ENCODE data around the gene ADGRG6. TPM values are rescaled to one million over a fixed set of nuclear protein-coding genes. Genes with fewer than 3 reads are reported as not detected.

The ADGRG6 gene
- total RNA-seq, 1 experiment from 2014 or later, result 2.5 TPM

DNA sequence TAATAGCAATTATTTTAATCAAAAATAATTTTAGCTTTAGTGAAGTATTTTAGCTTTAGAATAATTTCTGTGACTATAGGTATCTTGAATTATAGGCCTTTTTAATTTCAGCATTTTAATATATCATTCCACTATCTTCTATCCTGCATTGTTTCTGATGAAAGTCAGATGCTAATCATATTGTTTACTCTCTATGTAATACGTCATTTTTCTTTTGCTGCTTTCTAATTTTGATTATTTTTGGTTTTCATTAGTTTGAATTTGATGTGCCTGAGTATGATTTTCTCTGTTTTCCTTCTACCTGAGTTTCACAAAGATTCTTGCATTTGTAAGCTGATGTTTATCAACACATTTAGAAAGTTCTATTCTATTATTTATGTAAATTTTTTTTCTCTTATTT, 17.4 kb upstream of the ADGRG6 start:
- Histone ChIP-seq H2AK5ac (ENCODE audit: insufficient read length, low read length) (no peak overlapping the region), H2BK5ac (ENCODE audit: insufficient read length, low read length) (no peak overlapping the region), H2BK20ac (ENCODE audit: low read depth, low read length, poor library complexity, severe bottlenecking) (no peak overlapping the region), H2BK12ac (ENCODE audit: insufficient read length, low read depth, low read length) (no peak overlapping the region), H3K23ac (ENCODE audit: insufficient read length, low read depth, low read length) (no peak overlapping the region), H4K5ac (ENCODE audit: insufficient read length, low read depth, low read length) (no peak overlapping the region), H3K9me3 (ENCODE audit: control insufficient read depth, low read depth, low read length) (no peaks in the 10 kb centered on the region), H3K18ac (ENCODE audit: insufficient read length, low read depth, low read length) (no peak overlapping the region), H3K9ac (ENCODE audit: extremely low read depth, insufficient read length, low read length) (no peak overlapping the region), H2BK120ac (ENCODE audit: low read depth, low read length, poor library complexity, severe bottlenecking) (no peak overlapping the region), H3K79me2 (ENCODE audit: insufficient read depth, low read length) (no peaks in the 10 kb centered on the region), H3K27me3 (ENCODE audit: insufficient read depth, low read length) (no peaks in the 10 kb centered on the region), H3K4ac (ENCODE audit: low read depth, low read length) (no peak overlapping the region), H3K14ac (ENCODE audit: insufficient read depth, low read length) (no peak overlapping the region), H4K91ac (ENCODE audit: insufficient read length, low read depth, low read length) (no peak overlapping the region), H3K79me1 (ENCODE audit: insufficient read depth, low read depth, low read length, poor library complexity, severe bottlenecking) (no peaks in the 10 kb centered on the region), H3K27ac (ENCODE audit: insufficient read length, low read depth, low read length) (no peak overlapping the region), H2BK15ac (ENCODE audit: low read depth, low read length) (no peak overlapping the region), H3T11ph (ENCODE audit: low read length) (no peak overlapping the region), H3K23me2 (ENCODE audit: insufficient read length, low read depth, low read length, poor library complexity, severe bottlenecking) (no peaks in the 10 kb centered on the region), H2AFZ (ENCODE audit: low read length) (no peak overlapping the region), H3K4me1 (ENCODE audit: insufficient read depth, low read length) (no peaks in the 10 kb centered on the region), H3K56ac (ENCODE audit: insufficient read length, low read depth, low read length) (no peak overlapping the region), H4K8ac (replicated peaks; ENCODE audit: insufficient read length, low read depth, low read length) (no peak overlapping the region), H4K20me1 (ENCODE audit: control insufficient read depth, insufficient read depth, insufficient read length) (no peaks in the 10 kb centered on the region), H3K4me2 (ENCODE audit: insufficient read depth, insufficient read length, low read length) (no peak overlapping the region)
- no CpG with 5 or more reads among the region's 1 CpG for WGBS (ENCODE audit: extremely low coverage, insufficient read length, low lambda C conversion rate)
- Mint-ChIP-seq H3K27ac (no peak overlapping the region), H3K9me3 (no peaks in the 10 kb centered on the region; a peak in 1 of 5 replicates), H3K27me3 (ENCODE audit: low read depth) (peaks cover 1% of the 10 kb centered on the region; the same call in 1 of the 2 replicates), H3K4me1 (no peaks in the 10 kb centered on the region; a peak in 1 of 4 replicates), H3K4me3 (no peak overlapping the region), H3K36me3 (ENCODE audit: insufficient read depth in 1 of 3, low read depth in 3 of 3) (no peaks in the 10 kb centered on the region)
- no peak for DNase-seq
- TF ChIP-seq, protein P1, sequence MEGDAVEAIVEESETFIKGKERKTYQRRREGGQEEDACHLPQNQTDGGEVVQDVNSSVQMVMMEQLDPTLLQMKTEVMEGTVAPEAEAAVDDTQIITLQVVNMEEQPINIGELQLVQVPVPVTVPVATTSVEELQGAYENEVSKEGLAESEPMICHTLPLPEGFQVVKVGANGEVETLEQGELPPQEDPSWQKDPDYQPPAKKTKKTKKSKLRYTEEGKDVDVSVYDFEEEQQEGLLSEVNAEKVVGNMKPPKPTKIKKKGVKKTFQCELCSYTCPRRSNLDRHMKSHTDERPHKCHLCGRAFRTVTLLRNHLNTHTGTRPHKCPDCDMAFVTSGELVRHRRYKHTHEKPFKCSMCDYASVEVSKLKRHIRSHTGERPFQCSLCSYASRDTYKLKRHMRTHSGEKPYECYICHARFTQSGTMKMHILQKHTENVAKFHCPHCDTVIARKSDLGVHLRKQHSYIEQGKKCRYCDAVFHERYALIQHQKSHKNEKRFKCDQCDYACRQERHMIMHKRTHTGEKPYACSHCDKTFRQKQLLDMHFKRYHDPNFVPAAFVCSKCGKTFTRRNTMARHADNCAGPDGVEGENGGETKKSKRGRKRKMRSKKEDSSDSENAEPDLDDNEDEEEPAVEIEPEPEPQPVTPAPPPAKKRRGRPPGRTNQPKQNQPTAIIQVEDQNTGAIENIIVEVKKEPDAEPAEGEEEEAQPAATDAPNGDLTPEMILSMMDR (conservative IDR thresholded peaks at IDR 0.05), result no peak
